ENCODE measurements around the gene CAMK4.

DNA sequence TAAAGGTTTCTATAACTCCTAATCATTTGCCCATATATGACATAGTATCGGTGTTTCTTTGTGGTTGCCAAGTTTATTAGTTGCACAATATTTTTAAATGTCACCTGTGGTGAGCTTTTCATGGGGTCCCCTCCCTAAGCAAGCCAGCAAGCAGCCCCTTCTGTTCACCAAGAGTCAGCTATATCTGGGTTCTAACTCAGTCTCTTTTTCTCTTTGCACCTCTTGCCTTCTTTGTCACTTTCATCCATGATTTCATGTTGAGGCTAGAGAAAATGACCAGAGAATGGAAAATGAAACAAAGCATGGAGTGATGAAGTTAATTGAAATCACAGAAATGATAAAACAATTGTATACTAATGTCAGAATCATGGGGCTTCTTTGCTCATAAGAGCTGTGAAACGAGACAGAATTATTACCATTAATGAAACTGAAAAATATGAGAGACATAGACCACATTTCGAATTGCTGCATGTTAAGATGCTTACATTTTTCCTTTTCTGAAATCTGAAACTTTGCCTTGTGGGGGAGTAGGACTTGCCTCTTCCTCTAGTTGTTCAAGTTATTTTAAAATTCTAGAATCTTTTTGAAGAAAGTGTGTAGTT, 75.7 kb downstream of the CAMK4 start:
- TF ChIP-seq POLR2AphosphoS5 (IDR thresholded peaks at IDR 0.05; ENCODE audit: low read depth, low read length), result no peak
- TF ChIP-seq TAF1 (IDR thresholded peaks at IDR 0.05; ENCODE audit: borderline replicate concordance, low read depth, low read length), result no peak
